Trophoblast cell (in vitro differentiated cells and primary cell): Measurements from ENCODE around the gene KLHL40.

Experiments
- DNase-seq, 2 donors: peaks; one replicate each; pipeline ENCODE4 v3.0.0-alpha.2; 2016
- H2AFZ ChIP-seq: 2 replicates; pipeline ENCODE4 v1.6.1; 2013; ENCODE audit warnings: low read length, moderate library complexity, mild to moderate bottlenecking; ENCODE audit not compliant: insufficient read depth, poor library complexity
- H2AK5ac ChIP-seq: 2 replicates; pipeline ENCODE4 v1.6.1; 2013; ENCODE audit warnings: mild to moderate bottlenecking, low read length
- H2BK120ac ChIP-seq: 2 replicates; pipeline ENCODE4 v1.6.1; 2013; ENCODE audit warnings: low read length, mild to moderate bottlenecking, moderate library complexity; ENCODE audit not compliant: insufficient read depth, poor library complexity
- H2BK12ac ChIP-seq: 2 replicates; pipeline ENCODE4 v1.6.1; 2013; ENCODE audit warnings: mild to moderate bottlenecking, low read length, moderate library complexity
- H2BK5ac ChIP-seq: 2 replicates; pipeline ENCODE4 v1.6.1; 2013; ENCODE audit warnings: low read length, low read depth, moderate library complexity, mild to moderate bottlenecking; ENCODE audit not compliant: poor library complexity
- H3K14ac ChIP-seq: 2 replicates; pipeline ENCODE4 v1.6.1; 2013; ENCODE audit warnings: mild to moderate bottlenecking, low read length
- H3K18ac ChIP-seq: 2 replicates; pipeline ENCODE4 v1.6.1; 2013; ENCODE audit warnings: mild to moderate bottlenecking, low read length
- H3K23ac ChIP-seq: 2 replicates; pipeline ENCODE4 v1.6.1; 2013; ENCODE audit warnings: low read length
- H3K27ac ChIP-seq: 2 replicates; pipeline ENCODE4 v1.5.1; 2013; ENCODE audit warnings: low read depth, mild to moderate bottlenecking, inconsistent platforms, low read length, moderate library complexity
- H3K27me3 ChIP-seq: 2 replicates; pipeline ENCODE4 v1.6.1; 2013; ENCODE audit warnings: inconsistent platforms, mild to moderate bottlenecking, low read length, moderate library complexity; ENCODE audit not compliant: insufficient read depth
- H3K36me3 ChIP-seq, 2 experiments: 1 replicate in 1 of 2; 2 replicates in 1 of 2; pipeline ENCODE4 v1.6.1; 2013; ENCODE audit warnings: low read length in 2 of 2, mild to moderate bottlenecking in 2 of 2, moderate library complexity in 1 of 2; ENCODE audit not compliant: insufficient read depth in 2 of 2, control insufficient read depth in 1 of 2
- H3K4ac ChIP-seq: 2 replicates; pipeline ENCODE4 v1.6.1; 2013; ENCODE audit warnings: low read depth, mild to moderate bottlenecking, low read length, moderate library complexity
- H3K4me1 ChIP-seq, 2 experiments: 1 replicate in 1 of 2; 2 replicates in 1 of 2; pipeline ENCODE4 v1.6.1; 2013; ENCODE audit warnings: low read length in 2 of 2, mild to moderate bottlenecking in 2 of 2, moderate library complexity in 1 of 2; ENCODE audit not compliant: insufficient read depth in 2 of 2, control insufficient read depth in 1 of 2
- H3K4me2 ChIP-seq: 2 replicates; pipeline ENCODE4 v1.6.1; 2013; ENCODE audit warnings: inconsistent platforms, mild to moderate bottlenecking, low read length, moderate library complexity
- H3K4me3 ChIP-seq: 2 replicates; pipeline ENCODE4 v1.5.1; 2013; ENCODE audit warnings: mild to moderate bottlenecking, low read depth, low read length, inconsistent platforms
- H3K79me1 ChIP-seq: one replicate; pipeline ENCODE4 v1.6.1; 2013; ENCODE audit warnings: low read length
- H3K79me2 ChIP-seq: 2 replicates; pipeline ENCODE4 v1.6.1; 2013; ENCODE audit warnings: low read length, mild to moderate bottlenecking; ENCODE audit not compliant: control insufficient read depth, insufficient read depth, poor library complexity
- H3K9ac ChIP-seq: 2 replicates; pipeline ENCODE4 v1.6.1; 2013; ENCODE audit warnings: mild to moderate bottlenecking, low read length
- H3K9me3 ChIP-seq: 2 replicates; pipeline ENCODE4 v1.6.1; 2013; ENCODE audit warnings: low read depth, mild to moderate bottlenecking, control low read depth, inconsistent platforms, low read length; ENCODE audit not compliant: insufficient read depth
- H4K12ac ChIP-seq: 2 replicates; pipeline ENCODE4 v1.6.1; 2013; ENCODE audit warnings: low read depth, mild to moderate bottlenecking, low read length, moderate library complexity
- H4K8ac ChIP-seq: 2 replicates; pipeline ENCODE4 v1.6.1; 2013; ENCODE audit warnings: low read depth, mild to moderate bottlenecking, low read length, moderate library complexity
- H4K91ac ChIP-seq: one replicate; pipeline ENCODE4 v1.6.1; 2013; ENCODE audit warnings: low read depth, mild to moderate bottlenecking, low read length, moderate library complexity
- WGBS: extraction: QIAGEN DNeasy Blood & Tissue Kit; methylation state at CpG from one replicate; pipeline ENCODE4 v1.1.7; 2013; ENCODE audit warnings: missing lambda C conversion rate; ENCODE audit not compliant: insufficient read length, insufficient coverage; ENCODE audit errors: extremely low coverage; 5-methylcytosine and 5-hydroxymethylcytosine counted together

Gene KLHL40

DNA sequence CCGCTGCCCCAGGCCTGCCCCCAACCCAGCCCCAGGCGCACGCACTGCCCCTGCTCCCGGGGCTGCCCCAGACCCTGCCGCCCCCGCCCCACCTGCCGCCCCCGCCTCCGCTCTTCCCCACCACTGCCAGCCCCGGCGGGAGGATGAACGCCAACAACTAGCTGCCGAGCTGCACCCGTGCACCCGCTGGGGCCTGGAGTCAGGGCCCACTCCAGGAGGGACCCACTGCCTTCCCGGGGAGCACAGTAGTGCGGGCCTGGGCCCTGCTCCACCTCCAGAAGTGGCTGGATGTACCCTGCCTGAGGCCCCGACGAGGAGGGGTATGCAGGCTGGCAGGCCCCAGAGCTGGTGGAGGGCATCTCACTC is 20.9 kb upstream of the KLHL40 start:
- no peak overlapping the region for H3K9ac ChIP-seq
- WGBS: no CpG with 5 or more reads among the region's 19 CpGs
- no peak for DNase-seq

DNA sequence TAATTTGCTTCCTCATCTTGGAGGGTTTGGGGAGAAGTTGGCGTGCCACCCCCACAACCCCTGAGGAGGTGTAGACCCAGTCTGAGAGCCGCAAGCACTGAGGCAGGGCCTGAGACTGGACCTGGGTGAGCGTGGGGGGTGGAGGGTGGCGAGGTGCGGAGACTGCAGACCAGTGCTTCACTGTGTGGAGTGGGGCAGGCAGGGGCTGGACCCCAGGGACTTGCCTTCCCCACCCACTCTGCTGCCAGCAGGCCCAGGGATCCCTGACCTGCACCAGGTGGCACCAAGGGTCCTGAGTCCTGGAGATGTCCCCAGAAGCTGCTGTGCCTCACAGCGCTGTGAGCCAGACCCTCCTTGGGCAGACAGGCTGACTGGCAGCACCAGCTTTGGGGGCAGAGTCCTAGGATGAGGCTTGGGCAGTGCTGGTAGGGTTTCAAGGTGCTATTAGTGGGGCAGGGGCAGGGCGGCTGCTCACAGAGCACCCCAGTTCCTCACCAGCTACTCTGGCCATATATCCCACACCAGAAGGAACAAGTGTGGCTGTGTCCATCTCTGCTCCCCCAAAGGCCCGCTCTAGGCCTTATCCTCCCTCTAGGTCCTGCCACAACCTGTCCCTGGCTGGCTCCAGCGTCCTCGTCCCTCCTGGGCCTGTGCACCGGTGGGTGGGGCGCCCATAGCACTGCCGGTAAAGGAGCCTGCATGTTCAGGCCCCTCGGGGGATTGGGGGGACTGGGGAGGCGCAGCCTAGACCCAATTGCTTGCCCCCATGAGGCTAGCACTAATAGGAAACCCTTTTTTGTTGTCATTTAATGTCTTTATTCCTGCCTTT is 20.1 kb upstream of the KLHL40 start:
- H4K8ac ChIP-seq: no peak overlapping the region
- no peak overlapping the region for H3K9ac ChIP-seq
- peaks cover 2% of the 10 kb centered on the region for H3K9me3 ChIP-seq
- H3K4ac ChIP-seq: no peak overlapping the region
- no peak for DNase-seq
- no peak overlapping the region for H2BK120ac ChIP-seq
- no peak overlapping the region for H3K18ac ChIP-seq
- no CpG with 5 or more reads among the region's 15 CpGs for WGBS
- no peak overlapping the region for H2BK5ac ChIP-seq
- H3K79me1 ChIP-seq: no peaks in the 10 kb centered on the region
- no peak overlapping the region for H3K4me2 ChIP-seq
- no peaks in the 10 kb centered on the region for H3K4me1 ChIP-seq
- no peak overlapping the region for H3K23ac ChIP-seq
- H2AK5ac ChIP-seq: no peak overlapping the region
- H3K27ac ChIP-seq: no peak overlapping the region
- no peaks in the 10 kb centered on the region for H3K79me2 ChIP-seq
- H2BK12ac ChIP-seq: no peak overlapping the region
- no peak overlapping the region for H2AFZ ChIP-seq
- no peak overlapping the region for H3K14ac ChIP-seq
- H3K27me3 ChIP-seq: no peaks in the 10 kb centered on the region
- no peak overlapping the region for H4K12ac ChIP-seq
- no peak overlapping the region for H3K4me3 ChIP-seq
- peaks cover 0 to 9% of the 10 kb centered on the region in 2 experiments for H3K36me3 ChIP-seq
- H4K91ac ChIP-seq: no peak overlapping the region

More for the DNA sequence above, 20.9 kb upstream of the KLHL40 start:
- Histone ChIP-seq H2BK12ac (no peak overlapping the region), H4K8ac (no peak overlapping the region), H3K79me1 (no peaks in the 10 kb centered on the region), H3K4ac (no peak overlapping the region), H3K4me2 (no peak overlapping the region), H2AK5ac (no peak overlapping the region), H3K23ac (no peak overlapping the region), H3K4me1 (no peaks in the 10 kb centered on the region), H2BK5ac (no peak overlapping the region), H3K4me3 (no peak overlapping the region), H3K18ac (no peak overlapping the region), H2BK120ac (no peak overlapping the region), H4K91ac (no peak overlapping the region), H3K9me3 (peaks cover 2% of the 10 kb centered on the region), H3K27ac (no peak overlapping the region), H4K12ac (no peak overlapping the region), H3K14ac (no peak overlapping the region), H3K27me3 (no peaks in the 10 kb centered on the region), H2AFZ (no peak overlapping the region), H3K79me2 (no peaks in the 10 kb centered on the region), H3K36me3 (peaks cover 0 to 14% of the 10 kb centered on the region in 2 experiments)

DNA sequence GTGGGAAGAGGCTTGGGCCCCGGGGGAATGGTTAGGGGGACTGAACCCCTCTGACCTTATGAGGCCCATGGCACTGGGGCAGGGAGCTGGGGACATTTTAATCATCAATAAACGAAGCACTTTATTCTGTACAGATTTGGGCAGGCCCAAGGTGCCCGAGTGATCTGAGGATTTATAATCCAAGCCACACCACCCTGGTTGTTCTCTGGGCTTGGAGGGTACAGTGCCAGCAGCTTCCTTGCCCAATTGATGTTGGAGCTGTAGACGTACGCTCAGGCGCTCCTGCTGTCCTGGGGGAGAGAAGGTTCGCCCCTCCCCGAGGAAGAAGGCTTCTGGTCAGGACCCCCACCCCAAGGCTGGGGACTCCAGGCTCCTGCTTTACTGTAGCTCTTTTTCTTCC is 19.3 kb upstream of the KLHL40 start:
- Histone ChIP-seq H4K8ac (no peak overlapping the region), H3K9ac (no peak overlapping the region), H3K79me2 (no peaks in the 10 kb centered on the region), H3K4ac (no peak overlapping the region), H3K18ac (no peak overlapping the region), H3K79me1 (no peaks in the 10 kb centered on the region), H4K12ac (no peak overlapping the region), H2BK5ac (no peak overlapping the region), H3K4me2 (no peak overlapping the region), H3K14ac (no peak overlapping the region), H3K27me3 (no peaks in the 10 kb centered on the region), H3K36me3 (peaks cover 0 to 8% of the 10 kb centered on the region in 2 experiments), H3K9me3 (peaks cover 4% of the 10 kb centered on the region), H2AK5ac (no peak overlapping the region), H2BK120ac (no peak overlapping the region), H4K91ac (no peak overlapping the region), H3K4me3 (no peak overlapping the region), H2AFZ (no peak overlapping the region), H3K23ac (no peak overlapping the region), H3K27ac (no peak overlapping the region), H2BK12ac (no peak overlapping the region), H3K4me1 (no peaks in the 10 kb centered on the region)
- DNase-seq: no peak
- WGBS: no CpG with 5 or more reads among the region's 8 CpGs

DNA sequence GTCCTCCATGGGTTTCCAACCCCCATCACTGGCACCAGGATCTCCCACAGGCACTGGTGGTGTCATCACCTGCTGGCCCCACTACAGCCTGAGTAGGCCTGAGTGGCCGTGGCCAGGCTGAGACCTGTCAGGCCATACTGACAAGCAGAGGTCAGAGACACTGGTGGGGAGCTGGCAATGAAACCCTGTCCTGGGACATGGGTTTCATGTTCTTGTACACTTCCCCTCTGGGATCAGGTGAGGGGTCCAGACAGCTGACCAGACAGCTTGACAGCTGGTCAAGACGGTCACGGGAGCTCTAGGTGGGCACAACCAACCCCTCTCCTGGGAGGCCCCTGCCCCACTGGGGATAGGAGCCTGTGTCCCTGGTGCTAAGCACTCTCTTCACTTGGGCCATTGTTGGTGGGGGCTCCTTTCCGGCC is 18.7 kb upstream of the KLHL40 start:
- Histone ChIP-seq H2AK5ac (no peak overlapping the region), H3K4me3 (no peak overlapping the region), H4K12ac (no peak overlapping the region), H3K4me1 (no peaks in the 10 kb centered on the region), H3K4ac (no peak overlapping the region), H4K91ac (no peak overlapping the region), H2BK5ac (no peak overlapping the region), H2BK12ac (no peak overlapping the region), H3K14ac (no peak overlapping the region), H3K18ac (no peak overlapping the region), H3K79me2 (no peaks in the 10 kb centered on the region), H3K23ac (no peak overlapping the region), H3K27me3 (no peaks in the 10 kb centered on the region), H4K8ac (no peak overlapping the region), H2BK120ac (no peak overlapping the region), H3K9ac (no peak overlapping the region), H3K9me3 (peaks cover 4% of the 10 kb centered on the region), H3K27ac (no peak overlapping the region), H2AFZ (no peak overlapping the region), H3K79me1 (no peaks in the 10 kb centered on the region), H3K36me3 (peaks cover 0 to 4% of the 10 kb centered on the region in 2 experiments), H3K4me2 (no peak overlapping the region)
- no peak for DNase-seq
- no CpG with 5 or more reads among the region's 4 CpGs for WGBS
